Measurements from ENCODE around the gene PACRG. TPM values are rescaled to one million over a fixed set of nuclear protein-coding genes. Genes with fewer than 3 reads are reported as not detected.

The PACRG gene
- total RNA-seq, 2 experiments from 2014 or later = not detected

- Histone ChIP-seq H2AFZ (ENCODE audit: low read length) (no peak overlapping the region), H3K4me2 (ENCODE audit: low read length) (no peak overlapping the region), H4K20me1 (ENCODE audit: insufficient read depth, low read length) (no peaks in the 10 kb centered on the region), H3K4me1 (ENCODE audit: insufficient read depth, low read length, poor library complexity, severe bottlenecking) (no peaks in the 10 kb centered on the region), H3K36me3 (ENCODE audit: insufficient read depth, low read length) (no peaks in the 10 kb centered on the region), H3K4me3 (ENCODE audit: low read depth, low read length, poor library complexity, severe bottlenecking) (no peak overlapping the region), H3K79me2 (ENCODE audit: insufficient read depth, low read depth, low read length) (no peaks in the 10 kb centered on the region), H3K27ac (ENCODE audit: low read depth, low read length, poor library complexity, severe bottlenecking) (no peak overlapping the region), H3K9me3 (ENCODE audit: low read length) (no peaks in the 10 kb centered on the region), H3K9me2 (ENCODE audit: insufficient read depth, low read length) (no peaks in the 10 kb centered on the region)
- TF ChIP-seq, protein P1, sequence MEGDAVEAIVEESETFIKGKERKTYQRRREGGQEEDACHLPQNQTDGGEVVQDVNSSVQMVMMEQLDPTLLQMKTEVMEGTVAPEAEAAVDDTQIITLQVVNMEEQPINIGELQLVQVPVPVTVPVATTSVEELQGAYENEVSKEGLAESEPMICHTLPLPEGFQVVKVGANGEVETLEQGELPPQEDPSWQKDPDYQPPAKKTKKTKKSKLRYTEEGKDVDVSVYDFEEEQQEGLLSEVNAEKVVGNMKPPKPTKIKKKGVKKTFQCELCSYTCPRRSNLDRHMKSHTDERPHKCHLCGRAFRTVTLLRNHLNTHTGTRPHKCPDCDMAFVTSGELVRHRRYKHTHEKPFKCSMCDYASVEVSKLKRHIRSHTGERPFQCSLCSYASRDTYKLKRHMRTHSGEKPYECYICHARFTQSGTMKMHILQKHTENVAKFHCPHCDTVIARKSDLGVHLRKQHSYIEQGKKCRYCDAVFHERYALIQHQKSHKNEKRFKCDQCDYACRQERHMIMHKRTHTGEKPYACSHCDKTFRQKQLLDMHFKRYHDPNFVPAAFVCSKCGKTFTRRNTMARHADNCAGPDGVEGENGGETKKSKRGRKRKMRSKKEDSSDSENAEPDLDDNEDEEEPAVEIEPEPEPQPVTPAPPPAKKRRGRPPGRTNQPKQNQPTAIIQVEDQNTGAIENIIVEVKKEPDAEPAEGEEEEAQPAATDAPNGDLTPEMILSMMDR (conservative IDR thresholded peaks at IDR 0.05; ENCODE audit: low read length) = no peak
- intact Hi-C loops (cut with micrococcal nuclease; ENCODE audit: unreplicated experiment) = no loop called here
- ChIA-PET POLR2A (interaction anchor here (0.7 kb wide), 1 partner anchor 709 kb away, joined by 3 read pairs; no protein-coding TSS in a partner anchor), CTCF (ENCODE audit: unreplicated experiment) (no interaction called here)
- no TSS peak for BruUV-seq (replicated peaks)
- DNase-seq (ENCODE audit: low spot score) = no peak
Measured at GRCh38 chr6:162852192-162852591, 124.4 kb downstream of the PACRG start.

GRCh38 chr6:162852840-162853577 lies 125.2 kb downstream of the PACRG start:
- Histone ChIP-seq H3K79me2 (ENCODE audit: insufficient read depth, low read depth, low read length) (no peaks in the 10 kb centered on the region), H3K9me3 (ENCODE audit: low read length) (no peaks in the 10 kb centered on the region), H3K27ac (ENCODE audit: low read depth, low read length, poor library complexity, severe bottlenecking) (no peak overlapping the region), H3K4me1 (ENCODE audit: insufficient read depth, low read length, poor library complexity, severe bottlenecking) (no peaks in the 10 kb centered on the region), H3K4me3 (ENCODE audit: low read depth, low read length, poor library complexity, severe bottlenecking) (no peak overlapping the region), H3K36me3 (ENCODE audit: insufficient read depth, low read length) (no peaks in the 10 kb centered on the region), H3K9me2 (ENCODE audit: insufficient read depth, low read length) (no peaks in the 10 kb centered on the region), H2AFZ (ENCODE audit: low read length) (no peak overlapping the region), H4K20me1 (ENCODE audit: insufficient read depth, low read length) (no peaks in the 10 kb centered on the region), H3K4me2 (ENCODE audit: low read length) (no peak overlapping the region)
- no peak for DNase-seq (ENCODE audit: low spot score)
- no TSS peak for BruUV-seq (replicated peaks)
- ChIA-PET CTCF (ENCODE audit: unreplicated experiment) (no interaction called here), POLR2A (no interaction called here)
- intact Hi-C loops (cut with micrococcal nuclease; ENCODE audit: unreplicated experiment) = no loop called here
- no peak for TF ChIP-seq EZH2phosphoT487 (IDR thresholded peaks at IDR 0.05; ENCODE audit: borderline replicate concordance, low read depth, low read length)
- TF ChIP-seq, protein P1 (conservative IDR thresholded peaks at IDR 0.05; ENCODE audit: low read length) = no peak

DNA sequence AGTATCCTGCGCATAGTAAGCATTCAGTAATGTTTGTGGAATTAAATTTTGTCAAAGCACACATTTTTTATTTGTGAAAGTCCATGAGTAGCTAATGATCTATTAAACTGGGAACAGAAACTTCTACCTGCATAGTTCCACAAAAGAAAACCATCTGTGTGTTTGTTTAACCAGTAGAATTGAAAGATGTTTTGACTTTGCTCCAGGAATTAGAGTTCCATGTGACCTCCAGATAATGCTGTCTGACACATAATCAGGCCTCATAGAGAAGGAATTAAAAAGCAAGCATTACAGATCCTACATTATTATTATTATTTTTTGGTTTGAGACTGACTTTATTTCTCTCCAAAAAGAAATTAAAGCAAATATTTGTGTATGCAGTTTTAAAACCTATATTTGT lies 126.5 kb downstream of the PACRG start:
- no peaks in the 10 kb centered on the region for H3K9me3 ChIP-seq (ENCODE audit: low read length)
- H3K27ac ChIP-seq (ENCODE audit: low read depth, low read length, poor library complexity, severe bottlenecking) = no peak overlapping the region
- no peak for DNase-seq (ENCODE audit: low spot score)
- H3K4me3 ChIP-seq (ENCODE audit: low read depth, low read length, poor library complexity, severe bottlenecking) = no peak overlapping the region
- H3K9me2 ChIP-seq (ENCODE audit: insufficient read depth, low read length) = no peaks in the 10 kb centered on the region
- no peaks in the 10 kb centered on the region for H3K36me3 ChIP-seq (ENCODE audit: insufficient read depth, low read length)
- H3K4me2 ChIP-seq (ENCODE audit: low read length) = no peak overlapping the region
- BruUV-seq (replicated peaks) = no TSS peak
- intact Hi-C loops (cut with micrococcal nuclease; ENCODE audit: unreplicated experiment) = no loop called here
- H3K4me1 ChIP-seq (ENCODE audit: insufficient read depth, low read length, poor library complexity, severe bottlenecking) = no peaks in the 10 kb centered on the region
- no peak overlapping the region for H2AFZ ChIP-seq (ENCODE audit: low read length)
- POLR2A ChIA-PET = no interaction called here
- no peaks in the 10 kb centered on the region for H3K79me2 ChIP-seq (ENCODE audit: insufficient read depth, low read depth, low read length)
- CTCF ChIA-PET (ENCODE audit: unreplicated experiment) = no interaction called here
- no peaks in the 10 kb centered on the region for H4K20me1 ChIP-seq (ENCODE audit: insufficient read depth, low read length)
- TF ChIP-seq, protein P1 (conservative IDR thresholded peaks at IDR 0.05; ENCODE audit: low read length) = no peak
- no peak for TF ChIP-seq EZH2phosphoT487 (IDR thresholded peaks at IDR 0.05; ENCODE audit: borderline replicate concordance, low read depth, low read length)

Data from OCI-LY7 (cell line).